ENCODE results near the gene CTTNBP2.

The CTTNBP2 gene

DNA sequence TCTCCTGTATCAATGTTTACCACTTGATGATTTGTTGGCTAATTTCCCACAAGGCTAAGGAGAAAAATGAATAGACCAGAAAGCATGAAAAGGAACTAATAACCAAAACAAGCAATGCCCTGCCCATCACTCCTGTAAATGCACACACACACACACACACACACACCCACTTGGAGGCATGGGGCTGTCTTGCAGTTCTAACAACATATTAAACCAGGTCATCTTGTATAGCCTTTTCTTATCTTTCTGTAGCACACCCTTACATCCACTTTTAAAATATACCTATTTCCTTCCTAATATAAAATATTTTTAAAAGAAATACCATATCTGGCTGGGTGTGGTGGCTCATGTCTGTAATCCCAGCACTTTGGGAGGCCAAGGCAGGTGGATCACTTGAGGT lies 105.3 kb downstream of the CTTNBP2 start:
- Histone ChIP-seq H3K36me3 (ENCODE audit: insufficient read depth, low read length) (peaks cover 30% of the 10 kb centered on the region), H3K9me3 (ENCODE audit: insufficient read depth, low read depth, low read length) (no peaks in the 10 kb centered on the region), H3K4me1 (ENCODE audit: insufficient read depth, low read length) (no peaks in the 10 kb centered on the region), H3K27ac (ENCODE audit: low read depth, low read length) (no peak overlapping the region), H3K9ac (ENCODE audit: low read depth, low read length) (no peak overlapping the region), H3K4me3 (ENCODE audit: low read length) (no peak overlapping the region), H3K27me3 (ENCODE audit: insufficient read depth, low read length) (no peaks in the 10 kb centered on the region)

DNA sequence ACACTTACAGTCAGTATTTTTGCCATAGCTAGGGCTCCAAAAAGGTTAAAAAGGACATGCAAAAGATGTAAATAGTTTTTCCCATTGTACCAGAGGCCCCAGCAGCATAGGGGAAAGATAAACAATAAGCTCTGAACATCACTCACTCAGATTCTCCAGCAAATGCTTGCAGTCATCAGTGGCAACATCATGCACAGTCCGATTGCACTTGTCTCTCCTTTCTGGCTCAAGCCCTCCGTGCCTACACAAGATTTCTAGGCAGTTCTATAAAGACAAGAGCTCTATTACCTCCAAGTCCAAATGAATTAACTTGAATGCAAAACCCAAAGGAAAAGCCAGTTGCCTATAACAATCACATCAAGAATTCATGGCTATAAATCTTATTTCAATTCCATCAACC lies 106.3 kb downstream of the CTTNBP2 start:
- no peak overlapping the region for H3K4me3 ChIP-seq (ENCODE audit: low read length)
- peaks cover 31% of the 10 kb centered on the region for H3K36me3 ChIP-seq (ENCODE audit: insufficient read depth, low read length)
- WGBS: 94% methylated on average over 2 of the region's 2 CpGs
- no peaks in the 10 kb centered on the region for H3K4me1 ChIP-seq (ENCODE audit: insufficient read depth, low read length)
- H3K9me3 ChIP-seq (ENCODE audit: insufficient read depth, low read depth, low read length): no peaks in the 10 kb centered on the region
- no peak overlapping the region for H3K27ac ChIP-seq (ENCODE audit: low read depth, low read length)
- H3K27me3 ChIP-seq (ENCODE audit: insufficient read depth, low read length): no peaks in the 10 kb centered on the region
- H3K9ac ChIP-seq (ENCODE audit: low read depth, low read length): no peak overlapping the region

DNA sequence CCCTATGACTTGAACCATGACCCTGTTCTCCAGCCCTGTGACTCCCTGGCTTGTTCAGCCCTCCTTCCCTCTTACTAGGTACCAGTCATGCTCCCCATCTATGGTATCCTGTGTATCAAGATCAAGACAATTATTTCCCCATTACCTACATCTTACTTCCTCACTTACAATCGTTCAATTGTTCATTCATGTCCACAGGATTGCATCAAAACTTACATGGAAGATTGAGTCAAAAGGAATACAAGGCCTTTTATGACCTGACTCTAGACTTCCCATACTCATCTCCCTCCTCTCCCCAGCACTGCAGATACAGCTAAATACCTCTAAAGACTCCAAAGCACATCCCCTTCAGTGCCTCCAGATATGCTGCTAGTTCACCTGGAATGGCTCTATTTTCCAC lies 109.2 kb downstream of the CTTNBP2 start:
- WGBS: 91% methylated on average over 1 of the region's 1 CpG
- H3K4me1 ChIP-seq (ENCODE audit: insufficient read depth, low read length): no peaks in the 10 kb centered on the region
- no peak overlapping the region for H3K27ac ChIP-seq (ENCODE audit: low read depth, low read length)
- H3K9ac ChIP-seq (ENCODE audit: low read depth, low read length): no peak overlapping the region
- peaks cover 43% of the 10 kb centered on the region for H3K36me3 ChIP-seq (ENCODE audit: insufficient read depth, low read length)
- no peak overlapping the region for H3K4me3 ChIP-seq (ENCODE audit: low read length)
- H3K27me3 ChIP-seq (ENCODE audit: insufficient read depth, low read length): no peaks in the 10 kb centered on the region
- no peaks in the 10 kb centered on the region for H3K9me3 ChIP-seq (ENCODE audit: insufficient read depth, low read depth, low read length)

DNA sequence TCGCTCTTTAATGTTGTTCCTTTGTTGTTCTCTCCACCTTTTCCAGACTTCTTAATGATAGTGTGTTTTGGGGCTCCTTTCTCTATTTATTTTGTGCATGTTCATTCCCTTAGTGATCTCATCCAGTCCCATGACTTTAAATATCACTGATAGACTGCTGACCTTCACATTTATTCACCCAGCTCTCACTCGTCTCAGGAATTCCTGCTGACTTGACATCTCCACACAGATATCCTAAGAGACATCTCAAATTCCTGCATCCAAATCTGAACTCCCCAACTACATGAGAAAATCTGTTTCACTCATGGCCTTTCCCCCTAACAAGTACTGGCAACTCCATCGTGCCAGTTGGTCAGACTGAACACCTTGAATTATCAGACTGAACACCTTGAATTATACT lies 111.2 kb downstream of the CTTNBP2 start:
- no peak overlapping the region for H3K4me3 ChIP-seq (ENCODE audit: low read length)
- no peaks in the 10 kb centered on the region for H3K4me1 ChIP-seq (ENCODE audit: insufficient read depth, low read length)
- no peaks in the 10 kb centered on the region for H3K27me3 ChIP-seq (ENCODE audit: insufficient read depth, low read length)
- peaks cover 49% of the 10 kb centered on the region for H3K36me3 ChIP-seq (ENCODE audit: insufficient read depth, low read length)
- H3K9me3 ChIP-seq (ENCODE audit: insufficient read depth, low read depth, low read length): no peaks in the 10 kb centered on the region
- H3K9ac ChIP-seq (ENCODE audit: low read depth, low read length): no peak overlapping the region
- 91% methylated on average over 2 of the region's 3 CpGs for WGBS
- no peak overlapping the region for H3K27ac ChIP-seq (ENCODE audit: low read depth, low read length)

DNA sequence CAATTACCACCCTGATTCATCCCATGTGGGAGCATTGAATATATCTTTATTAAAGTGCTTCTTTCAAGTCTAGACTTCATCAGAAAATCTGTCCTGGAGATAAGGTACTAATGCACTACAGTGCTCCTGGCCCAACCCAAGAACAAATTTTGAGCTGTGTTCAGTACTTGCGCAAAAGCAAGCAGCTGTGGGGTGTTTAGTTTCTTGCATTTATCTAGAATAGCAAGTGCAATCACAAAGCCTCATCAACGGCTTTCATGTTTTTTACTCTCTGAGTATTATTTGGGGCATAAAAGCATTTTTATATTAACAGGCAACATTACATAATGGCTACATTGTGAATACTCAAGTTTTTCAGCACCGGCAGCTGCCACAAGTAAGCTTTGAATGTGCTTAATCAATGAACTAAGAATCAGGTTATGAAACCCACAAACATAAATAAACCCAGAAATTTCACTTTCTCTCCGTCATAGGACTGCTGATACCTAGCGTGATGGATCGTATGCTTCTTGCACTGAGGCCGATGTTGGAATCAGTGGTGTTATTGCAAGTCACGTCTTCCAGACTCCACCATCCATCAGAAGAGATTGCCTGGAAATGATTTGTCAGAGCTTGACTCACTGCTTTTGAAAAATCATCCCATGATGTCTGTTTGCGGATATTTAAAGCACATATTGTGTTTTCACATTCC lies 113.1 kb downstream of the CTTNBP2 start:
- 96% methylated on average over 9 of the region's 9 CpGs for WGBS

DNA sequence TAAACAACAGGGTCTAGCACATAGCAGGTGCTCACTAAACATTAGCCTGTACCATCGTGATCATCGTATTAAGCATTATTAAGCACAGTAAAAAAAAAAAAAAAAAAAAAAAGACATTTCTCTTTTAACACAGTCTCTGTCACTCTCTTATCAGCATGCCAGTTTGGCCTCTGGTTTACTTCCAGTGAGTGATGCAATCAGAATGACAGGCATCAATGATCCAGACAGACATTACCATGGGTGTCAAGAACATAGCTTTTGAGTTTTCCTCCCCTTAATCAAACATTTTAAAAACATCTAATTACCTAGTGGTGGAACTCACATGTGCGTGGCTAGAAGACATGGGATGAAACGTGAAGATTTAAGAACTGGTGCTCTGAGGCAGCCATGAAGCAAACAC lies 115.8 kb downstream of the CTTNBP2 start:
- Histone ChIP-seq H3K9ac (ENCODE audit: low read depth, low read length) (no peak overlapping the region), H3K27me3 (ENCODE audit: insufficient read depth, low read length) (no peaks in the 10 kb centered on the region), H3K9me3 (ENCODE audit: insufficient read depth, low read depth, low read length) (no peaks in the 10 kb centered on the region), H3K36me3 (ENCODE audit: insufficient read depth, low read length) (peaks cover 69% of the 10 kb centered on the region), H3K27ac (ENCODE audit: low read depth, low read length) (no peak overlapping the region), H3K4me3 (ENCODE audit: low read length) (no peak overlapping the region), H3K4me1 (ENCODE audit: insufficient read depth, low read length) (no peaks in the 10 kb centered on the region; the same call in 1 of the 2 replicates)
- 97% methylated on average over 4 of the region's 4 CpGs for WGBS

More for the DNA sequence above, 113.1 kb downstream of the CTTNBP2 start:
- H3K4me1 ChIP-seq (ENCODE audit: insufficient read depth, low read length): no peaks in the 10 kb centered on the region; the same call in 1 of the 2 replicates
- H3K36me3 ChIP-seq (ENCODE audit: insufficient read depth, low read length): peaks cover 60% of the 10 kb centered on the region
- no peak overlapping the region for H3K4me3 ChIP-seq (ENCODE audit: low read length)
- no peaks in the 10 kb centered on the region for H3K27me3 ChIP-seq (ENCODE audit: insufficient read depth, low read length)
- H3K27ac ChIP-seq (ENCODE audit: low read depth, low read length): no peak overlapping the region
- H3K9me3 ChIP-seq (ENCODE audit: insufficient read depth, low read depth, low read length): no peaks in the 10 kb centered on the region
- H3K9ac ChIP-seq (ENCODE audit: low read depth, low read length): no peak overlapping the region

DNA sequence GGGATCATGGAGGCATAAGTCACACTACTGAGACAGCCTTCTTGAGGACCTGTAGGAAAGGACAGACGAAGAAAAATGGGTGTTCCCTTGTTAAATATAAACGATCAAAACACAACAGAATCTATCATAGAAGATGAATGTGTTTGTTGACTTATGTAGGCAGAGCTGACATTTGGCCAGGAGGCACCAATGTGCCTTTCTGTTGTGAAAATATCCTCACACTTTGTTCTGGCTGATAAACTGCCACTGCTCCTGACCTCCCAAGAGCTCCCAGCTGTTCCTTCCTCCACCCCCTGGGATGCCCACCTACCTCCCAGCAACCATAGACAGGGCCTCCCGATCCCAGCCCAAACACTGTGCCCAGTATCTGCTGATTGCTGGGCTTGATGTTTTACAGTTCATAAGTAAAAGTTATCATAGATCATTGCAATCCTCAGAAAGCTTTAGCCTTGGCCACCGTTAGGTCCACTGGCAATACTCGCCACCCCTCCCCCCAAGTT lies 116.6 kb downstream of the CTTNBP2 start:
- 95% methylated on average over 4 of the region's 5 CpGs for WGBS
- Histone ChIP-seq H3K36me3 (ENCODE audit: insufficient read depth, low read length) (peaks cover 65% of the 10 kb centered on the region), H3K27ac (ENCODE audit: low read depth, low read length) (no peak overlapping the region), H3K9me3 (ENCODE audit: insufficient read depth, low read depth, low read length) (no peaks in the 10 kb centered on the region), H3K9ac (ENCODE audit: low read depth, low read length) (no peak overlapping the region), H3K27me3 (ENCODE audit: insufficient read depth, low read length) (no peaks in the 10 kb centered on the region), H3K4me3 (ENCODE audit: low read length) (no peak overlapping the region), H3K4me1 (ENCODE audit: insufficient read depth, low read length) (no peaks in the 10 kb centered on the region; the same call in 1 of the 2 replicates)

DNA sequence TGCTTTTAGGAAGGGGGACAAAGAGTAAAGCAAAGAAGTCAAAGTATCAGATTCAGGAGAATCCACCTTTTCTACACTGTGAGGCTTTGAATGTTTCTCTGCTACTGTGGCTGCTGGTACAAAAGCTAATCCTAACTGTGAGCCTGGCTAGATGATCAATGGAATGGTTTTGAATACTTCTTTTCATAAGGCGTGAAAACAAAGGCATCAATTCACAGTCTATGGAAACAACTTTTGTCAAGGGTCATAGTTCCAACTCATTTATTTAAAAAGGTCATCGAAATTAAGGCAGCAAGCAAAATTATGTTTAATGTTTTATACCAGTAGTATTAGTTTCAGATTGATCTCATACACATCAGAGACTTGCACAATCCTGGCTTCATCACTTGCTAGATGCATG lies 118.1 kb downstream of the CTTNBP2 start:
- H3K27me3 ChIP-seq (ENCODE audit: insufficient read depth, low read length): no peaks in the 10 kb centered on the region
- no peak overlapping the region for H3K9ac ChIP-seq (ENCODE audit: low read depth, low read length)
- 98% methylated on average over 2 of the region's 2 CpGs for WGBS
- H3K9me3 ChIP-seq (ENCODE audit: insufficient read depth, low read depth, low read length): no peaks in the 10 kb centered on the region
- peaks cover 52% of the 10 kb centered on the region for H3K36me3 ChIP-seq (ENCODE audit: insufficient read depth, low read length)
- H3K4me1 ChIP-seq (ENCODE audit: insufficient read depth, low read length): no peaks in the 10 kb centered on the region; the same call in 1 of the 2 replicates
- H3K27ac ChIP-seq (ENCODE audit: low read depth, low read length): no peak overlapping the region
- no peak overlapping the region for H3K4me3 ChIP-seq (ENCODE audit: low read length)

DNA sequence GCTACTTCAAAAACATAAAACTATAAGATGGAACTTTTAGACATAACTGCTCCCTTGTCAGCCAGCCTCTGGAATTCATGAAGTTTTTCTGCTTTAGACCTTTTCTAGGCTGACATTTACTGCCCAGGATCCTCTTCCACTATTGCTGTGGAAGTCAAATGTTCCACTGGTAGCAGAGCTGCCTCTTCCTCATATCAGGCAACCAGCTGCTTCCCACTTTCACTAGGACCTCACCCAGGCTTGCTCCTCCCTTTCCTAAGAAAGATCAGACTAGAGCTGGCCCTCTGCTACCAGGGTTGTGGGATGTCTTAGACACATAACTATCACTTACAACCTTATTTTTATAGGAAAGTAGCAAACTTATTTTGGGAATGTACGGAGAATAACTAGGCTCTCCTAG lies 121.5 kb downstream of the CTTNBP2 start:
- no peak overlapping the region for H3K9ac ChIP-seq (ENCODE audit: low read depth, low read length)
- no peaks in the 10 kb centered on the region; the same call in 1 of the 2 replicates for H3K4me1 ChIP-seq (ENCODE audit: insufficient read depth, low read length)
- 95% methylated on average over 1 of the region's 1 CpG for WGBS
- no peaks in the 10 kb centered on the region for H3K27me3 ChIP-seq (ENCODE audit: insufficient read depth, low read length)
- H3K4me3 ChIP-seq (ENCODE audit: low read length): no peak overlapping the region
- H3K27ac ChIP-seq (ENCODE audit: low read depth, low read length): no peak overlapping the region
- H3K36me3 ChIP-seq (ENCODE audit: insufficient read depth, low read length): peaks cover 29% of the 10 kb centered on the region
- no peaks in the 10 kb centered on the region for H3K9me3 ChIP-seq (ENCODE audit: insufficient read depth, low read depth, low read length)

DNA sequence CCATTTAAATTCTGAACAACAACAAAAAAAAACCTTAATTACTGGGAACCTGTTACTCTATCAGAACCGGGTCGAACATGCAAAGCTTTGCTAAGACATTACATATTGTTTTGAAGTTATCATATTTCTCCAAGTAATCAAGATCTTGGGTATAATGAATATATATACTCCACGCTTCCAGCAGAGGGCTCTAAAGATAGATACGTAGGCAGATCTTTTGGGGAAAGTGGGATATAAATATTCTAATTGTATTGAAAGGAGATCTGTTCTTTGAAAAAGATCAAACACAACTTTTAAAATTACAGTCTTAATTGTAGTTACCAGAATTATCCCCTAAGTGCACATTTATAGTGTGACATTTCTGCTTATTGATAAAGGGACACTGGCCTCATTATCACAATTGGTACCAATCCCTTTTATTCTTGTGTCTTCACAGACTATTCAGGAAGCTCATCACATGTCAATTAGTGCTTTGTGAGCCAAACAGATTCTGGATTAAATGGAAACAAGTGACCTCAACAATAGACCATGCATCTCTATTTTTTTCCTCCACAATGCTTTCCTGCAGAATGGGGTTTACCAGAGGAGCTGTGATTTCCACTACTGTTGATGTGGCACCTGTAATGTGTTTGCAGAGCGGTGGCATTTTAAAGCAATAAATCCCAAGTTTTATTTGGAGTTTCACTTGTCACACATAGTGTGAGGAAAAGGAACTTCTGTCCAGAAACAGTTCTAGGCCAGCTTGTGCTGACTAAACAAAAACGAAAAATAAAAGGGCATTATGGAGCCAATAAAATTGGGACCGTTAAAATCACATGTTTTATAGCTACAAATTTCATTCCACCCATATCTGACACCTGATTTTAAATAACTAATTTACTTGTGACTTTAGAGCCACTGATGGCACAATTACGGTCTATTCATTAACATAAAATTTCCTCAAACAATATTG lies 122.4 kb downstream of the CTTNBP2 start:
- no peak overlapping the region for H3K27ac ChIP-seq (ENCODE audit: low read depth, low read length)
- no peaks in the 10 kb centered on the region for H3K27me3 ChIP-seq (ENCODE audit: insufficient read depth, low read length)
- H3K36me3 ChIP-seq (ENCODE audit: insufficient read depth, low read length): peaks cover 20% of the 10 kb centered on the region
- no peak overlapping the region for H3K4me3 ChIP-seq (ENCODE audit: low read length)
- no peaks in the 10 kb centered on the region; the same call in 1 of the 2 replicates for H3K4me1 ChIP-seq (ENCODE audit: insufficient read depth, low read length)
- H3K9ac ChIP-seq (ENCODE audit: low read depth, low read length): no peak overlapping the region
- H3K9me3 ChIP-seq (ENCODE audit: insufficient read depth, low read depth, low read length): no peaks in the 10 kb centered on the region
- WGBS: 88% methylated on average over 4 of the region's 8 CpGs

DNA sequence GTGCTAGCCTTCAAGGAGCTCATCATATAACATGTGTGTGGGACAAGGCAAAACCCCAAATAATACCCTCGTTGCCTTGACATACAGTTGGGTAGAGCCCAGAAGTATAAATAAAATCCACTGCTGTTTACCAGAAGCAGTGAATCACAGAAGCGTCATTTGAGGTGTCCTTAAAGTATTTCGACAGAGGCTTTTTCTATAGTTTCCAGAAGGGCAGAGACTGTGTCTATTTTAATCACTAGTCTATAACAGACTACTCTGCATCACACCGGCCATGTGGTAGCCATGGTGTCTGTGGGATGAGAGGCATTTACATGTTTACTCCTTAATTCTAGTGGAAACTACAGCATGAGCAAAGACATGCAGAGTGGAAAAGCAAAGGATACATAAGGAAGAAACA lies 131.3 kb downstream of the CTTNBP2 start:
- 100% methylated on average over 4 of the region's 4 CpGs for WGBS
- H3K27ac ChIP-seq (ENCODE audit: low read depth, low read length): no peak overlapping the region
- no peak overlapping the region for H3K9ac ChIP-seq (ENCODE audit: low read depth, low read length)
- H3K27me3 ChIP-seq (ENCODE audit: insufficient read depth, low read length): no peaks in the 10 kb centered on the region
- H3K9me3 ChIP-seq (ENCODE audit: insufficient read depth, low read depth, low read length): no peaks in the 10 kb centered on the region
- no peaks in the 10 kb centered on the region for H3K4me1 ChIP-seq (ENCODE audit: insufficient read depth, low read length)
- H3K36me3 ChIP-seq (ENCODE audit: insufficient read depth, low read length): peaks cover 37% of the 10 kb centered on the region
- H3K4me3 ChIP-seq (ENCODE audit: low read length): no peak overlapping the region

Data from HUES64 (cell line).